Adrenal gland (tissue), 12 donors: ENCODE results near the gene PDK2. TPM values are rescaled to one million over a fixed set of nuclear protein-coding genes. Genes with fewer than 3 reads are reported as not detected.

ENCODE experiments used
- DNase-seq, 7 donors: peaks; one replicate each; pipeline ENCODE4 v3.0.0-alpha.2; 2019 to 2020
- H3K27ac ChIP-seq, 5 donors: fragments of 200-600 bp; sonication (generic) in 4 of 5; 1 replicate in 3 of 5; 2 replicates in 2 of 5; pipeline versions ENCODE4 v1.5.1 to v1.8.0; 2016 to 2020; ENCODE audit warnings: mild to moderate bottlenecking in 1 of 5
- H3K27me3 ChIP-seq: fragments of 200-600 bp; 2 replicates; pipeline ENCODE4 v1.8.0; 2021
- H3K36me3 ChIP-seq, 2 donors: fragments of 200-600 bp; replicated peaks in 1 of 2; 1 replicate in 1 of 2; 2 replicates in 1 of 2; pipeline versions ENCODE4 v1.5.1 to v1.8.0; 2018 to 2022
- H3K4me1 ChIP-seq, 2 donors: fragments of 200-600 bp; replicated peaks in 1 of 2; 1 replicate in 1 of 2; 2 replicates in 1 of 2; pipeline versions ENCODE4 v1.5.1 to v1.8.0; 2018 to 2021
- H3K4me3 ChIP-seq, 4 donors: fragments of 200-600 bp; sonication (generic) in 3 of 4; one replicate each; pipeline ENCODE4 v1.5.1; 2016 to 2018
- H3K9me3 ChIP-seq, 3 donors: fragments of 200-600 bp; sonication (generic) in 1 of 3; replicated peaks in 1 of 3; 1 replicate in 2 of 3; 2 replicates in 1 of 3; pipeline versions ENCODE4 v1.5.1 to v1.8.0; 2016 to 2021
- CTCF ChIP-seq, 6 experiments: fragments of 450-650 bp in 4 of 6; fragments of 200-600 bp in 2 of 6; sonication (generic) in 1 of 6; IDR thresholded peaks; 1 replicate in 5 of 6; 2 replicates in 1 of 6; pipeline versions ENCODE4 v1.5.1 to v1.8.0; 2016 to 2021; ENCODE audit warnings: antibody characterized with exemption in 6 of 6, mild to moderate bottlenecking in 2 of 6, moderate library complexity in 1 of 6
- POLR2A ChIP-seq, 2 donors: fragments of 450-650 bp; IDR thresholded peaks; one replicate each; pipeline ENCODE4 v1.6.1; 2017; ENCODE audit warnings: antibody characterized with exemption in 2 of 2, mild to moderate bottlenecking in 2 of 2, moderate library complexity in 1 of 2
- WGBS, 4 donors: extraction: QIAGEN DNeasy Blood & Tissue Kit in 2 of 4; methylation state at CpG; one replicate each; pipeline versions ENCODE4 v1.1.5 to v1.1.7; 2013 to 2017; 5-methylcytosine and 5-hydroxymethylcytosine counted together
- intact Hi-C, 2 donors: fragments of 100-400 bp; cut with DNase I; formaldehyde crosslinking; loops; one replicate each; pipeline versions ENCODE4 v1.14.1 to v1.15.0; 2022 to 2023
- polyA plus RNA-seq, 3 donors: library from polyadenylated mRNA; stranded (reverse); fragments of 200-250 nt in 2 of 3; fragments of 350-450 nt in 1 of 3; fragmentation: Illumina TruSeq in 1 of 3; extraction: RNeasy Lipid Tissue Mini Kit (QIAGEN cat#74804) in 1 of 3; gene quantifications; one replicate each; pipeline ENCODE4 v1.2.3, GENCODE V29; 2013 to 2014
- total RNA-seq, 9 donors: library from RNA; depleted of rRNA in 4 of 9; stranded (reverse); fragments of >200 nt in 4 of 9; fragments of 120-200 nt in 1 of 9; fragmentation: NEBNext Ultra II Directional in 1 of 9; extraction: Animal tissue kit (Norgen Biotek cat#: 25700) in 1 of 9; gene quantifications; one replicate each; pipeline versions ENCODE4 v1.1.0 to v1.2.4, GENCODE V29; 2013 to 2023
- donor health status: healthy with polysubstance abuse.
- donor health status: Bipolar disorder and iron deficiency.
- donor health status: DM: yes; HTN: yes; CAD: no.
- donor health status: DM: no; HTN: no; CAD: no.
- donor health status: DM: no; HTN: no; CAD: no.
- donor health status: DM: yes; HTN: yes; CAD: no.

Gene PDK2
- total and polyA plus RNA-seq, 12 donors: 28.4 to 225 (median 124) TPM

- DNase-seq: no peak
- WGBS, 4 donors: 77 to 79% methylated on average over 2 of the region's 2 CpGs; no CpG with 5 or more reads in 2 of the 4 donors
- Histone ChIP-seq H3K36me3 (peaks cover 0 to 43% of the 10 kb centered on the region in 2 donors), H3K4me3 (no peak overlapping the region), H3K27me3 (no peaks in the 10 kb centered on the region), H3K27ac (peak overlapping the region in 3 of 5 donors; percentile 48 to 90 (median 87)), H3K4me1 (peaks cover 30 to 35% of the 10 kb centered on the region in 2 donors), H3K9me3 (no peaks in the 10 kb centered on the region)
- no peak for TF ChIP-seq CTCF (IDR thresholded peaks at IDR 0.05)
- TF ChIP-seq POLR2A (IDR thresholded peaks at IDR 0.05): no peak
- intact Hi-C loops: no loop called here
Measured at GRCh38 chr17:50103252-50103651, 8.1 kb downstream of the PDK2 start.

GRCh38 chr17:50103941-50104340 lies 8.8 kb downstream of the PDK2 start:
- H3K4me1 ChIP-seq: peaks cover 30 to 37% of the 10 kb centered on the region in 2 donors
- no peak for DNase-seq
- 71 to 92% (median 88%) methylated on average over 4 to 5 of the region's 5 CpGs for WGBS, 4 donors
- H3K9me3 ChIP-seq: no peaks in the 10 kb centered on the region
- intact Hi-C loops: no loop called here
- TF ChIP-seq POLR2A (IDR thresholded peaks at IDR 0.05) (no peak), CTCF (IDR thresholded peaks at IDR 0.05) (no peak)
- H3K4me3 ChIP-seq: no peak overlapping the region
- peaks cover 0 to 43% of the 10 kb centered on the region in 2 donors for H3K36me3 ChIP-seq
- H3K27ac ChIP-seq: no peak overlapping the region
- no peaks in the 10 kb centered on the region for H3K27me3 ChIP-seq

- no peak overlapping the region for H3K27ac ChIP-seq
- H3K9me3 ChIP-seq: no peaks in the 10 kb centered on the region
- H3K4me1 ChIP-seq: peaks cover 29 to 46% of the 10 kb centered on the region in 2 donors
- TF ChIP-seq POLR2A (IDR thresholded peaks at IDR 0.05) (no peak), CTCF (IDR thresholded peaks at IDR 0.05) (no peak)
- DNase-seq: no peak
- H3K27me3 ChIP-seq: no peaks in the 10 kb centered on the region
- WGBS, 4 donors: 87 to 93% (median 93%) methylated on average over 16 to 21 of the region's 21 CpGs
- peaks cover 0 to 44% of the 10 kb centered on the region in 2 donors for H3K36me3 ChIP-seq
- intact Hi-C loops: no loop called here
- H3K4me3 ChIP-seq: no peak overlapping the region
Measured at GRCh38 chr17:50105811-50106210, 10.7 kb downstream of the PDK2 start.

- Histone ChIP-seq H3K36me3 (peaks cover 0 to 44% of the 10 kb centered on the region in 2 donors), H3K4me1 (peaks cover 30 to 46% of the 10 kb centered on the region in 2 donors), H3K27ac (no peak overlapping the region), H3K27me3 (no peaks in the 10 kb centered on the region), H3K4me3 (no peak overlapping the region), H3K9me3 (no peaks in the 10 kb centered on the region)
- intact Hi-C loops: no loop called here
- peak in 1 of 7 donors; percentile 17 for DNase-seq
- 68 to 76% (median 76%) methylated on average over 7 to 13 of the region's 13 CpGs for WGBS, 4 donors
- TF ChIP-seq CTCF (IDR thresholded peaks at IDR 0.05): no peak
Measured at GRCh38 chr17:50106393-50107131, 11.4 kb downstream of the PDK2 start.
